ENCODE results near the gene RECK. TPM values are rescaled to one million over a fixed set of nuclear protein-coding genes. Genes with fewer than 3 reads are reported as not detected.

The RECK gene
- total RNA-seq, 1 experiment from 2014 or later, result 19.4 TPM

Other genes with a start within 250 kb of the RECK start
- gene NPR2, start 245.3 kb upstream of the RECK start, total RNA-seq (2014; rRNA removed; shearing (Covaris generic)), result 1.9 and 2.1 TPM in 2 replicates
- 0.21 and 0.29 TPM in 2 replicates for gene SPAG8, start 224.7 kb upstream of the RECK start, total RNA-seq (2014; rRNA removed; shearing (Covaris generic))
- gene HINT2, start 221.9 kb upstream of the RECK start, total RNA-seq (2014; rRNA removed; shearing (Covaris generic)), result 36.3 and 49.2 TPM in 2 replicates
- not detected in 2 replicates for gene FAM221B, start 208.2 kb upstream of the RECK start, total RNA-seq (2014; rRNA removed; shearing (Covaris generic))
- 1.6 and 2.7 TPM in 2 replicates for gene TMEM8B, start 207.7 kb upstream of the RECK start, total RNA-seq (2014; rRNA removed; shearing (Covaris generic))
- not detected in 2 replicates for gene OR13J1, start 166.5 kb upstream of the RECK start, total RNA-seq (2014; rRNA removed; shearing (Covaris generic))
- 1.0 TPM in 1 of 2 replicates, not detected in the other for gene HRCT1, start 130.7 kb upstream of the RECK start, total RNA-seq (2014; rRNA removed; shearing (Covaris generic))
- 0.31 TPM in 1 of 2 replicates, not detected in the other for gene SPAAR, start 127.4 kb upstream of the RECK start, total RNA-seq (2014; rRNA removed; shearing (Covaris generic))
- gene OR2S2, start 78.8 kb upstream of the RECK start, total RNA-seq (2014; rRNA removed; shearing (Covaris generic)), result not detected in 2 replicates
- gene GLIPR2, start 99.8 kb downstream of the RECK start, total RNA-seq (2014; rRNA removed; shearing (Covaris generic)), result 17.6 and 24.3 TPM in 2 replicates
- 0.34 and 0.36 TPM in 2 replicates for gene CCIN, start 132.5 kb downstream of the RECK start, total RNA-seq (2014; rRNA removed; shearing (Covaris generic))
- 499 and 646 TPM in 2 replicates for gene CLTA, start 154.0 kb downstream of the RECK start, total RNA-seq (2014; rRNA removed; shearing (Covaris generic))
- gene GNE, start 221.5 kb downstream of the RECK start, total RNA-seq (2014; rRNA removed; shearing (Covaris generic)), result 26.5 and 35.0 TPM in 2 replicates

Measured in A172 (cell line).